HCT116 (cell line): ENCODE results near the gene C1QTNF12. TPM values are rescaled to one million over a fixed set of nuclear protein-coding genes. Genes with fewer than 3 reads are reported as not detected.

Experiments
- ATAC-seq: fragments of 200-7000 bp; cut with Tn5 transposase; 2 replicates; pipeline ENCODE4 v1.9.1; 2020; ENCODE audit warnings: mild to moderate bottlenecking, moderate library complexity
- BruUV-seq: library from RNA; stranded (reverse); fragments of 400-500 nt; replicated peaks from 2 replicates; lab custom pipeline; 2021; lab: Mats Ljungman, UMichigan
- CTCF ChIA-PET: fragments of 300-600 bp; sonication (Branson Sonifier 250); formaldehyde crosslinking; loops from one replicate; lab custom pipeline; 2021; ENCODE audit warnings: antibody characterized with exemption; lab: Charles Lee
- POLR2A ChIA-PET: fragments of 300-600, 350-600 bp; sonication (Branson Sonifier 250); formaldehyde crosslinking; loops from one replicate; lab custom pipeline; 2021; ENCODE audit warnings: antibody characterized with exemption; lab: Charles Lee
- RAD21 ChIA-PET, 2 experiments: fragments of 300-600 bp; sonication (Branson Sonifier 250); formaldehyde crosslinking; loops; one replicate each; lab custom pipeline; 2023; ENCODE audit warnings: low total read pairs in 2 of 2; ENCODE audit not compliant: uncharacterized antibody in 2 of 2, unreplicated experiment in 2 of 2, low non-redundant PET in 1 of 2; lab: Charles Lee
- DNase-seq: peaks from one replicate; pipeline ENCODE4 v3.0.0-alpha.2; 2010; ENCODE audit warnings: low read depth, low spot score
- H2AFZ ChIP-seq: fragments of 200-600 bp; shearing (Covaris generic), sonication (generic); 2 replicates; pipeline ENCODE4 v1.6.1; 2017; ENCODE audit warnings: low read depth, mixed run types, mixed read lengths, antibody characterized with exemption, low read length; ENCODE audit not compliant: poor library complexity, severe bottlenecking
- H3K27ac ChIP-seq: 2 replicates; pipeline ENCODE4 v1.5.1; 2012; ENCODE audit warnings: low read depth, low read length
- H3K27me3 ChIP-seq: fragments of 200-600 bp; sonication (generic); 2 replicates; pipeline ENCODE4 v1.6.1; 2016; ENCODE audit warnings: mixed run types, low read length, mixed read lengths; ENCODE audit not compliant: insufficient read depth
- H3K36me3 ChIP-seq, 2 experiments: fragments of 200-500 bp in 1 of 2; fragments of 200-600 bp in 1 of 2; sonication (Bioruptor generic) in 1 of 2; sonication (generic) in 1 of 2; 2 replicates each; pipeline versions ENCODE4 v1.5.1 to v1.6.1; 2014 to 2016; ENCODE audit warnings: low read length in 2 of 2, inconsistent platforms in 1 of 2, mixed read lengths in 1 of 2, mixed run types in 1 of 2; ENCODE audit not compliant: insufficient read depth in 2 of 2, control insufficient read depth in 1 of 2
- H3K4me1 ChIP-seq, 2 experiments: fragments of 200-600 bp in 1 of 2; sonication (generic) in 1 of 2; 2 replicates each; pipeline versions ENCODE4 v1.5.1 to v1.6.1; 2012 to 2017; ENCODE audit warnings: low read length in 2 of 2, inconsistent platforms in 1 of 2, mild to moderate bottlenecking in 1 of 2, mixed read lengths in 1 of 2, mixed run types in 1 of 2, moderate library complexity in 1 of 2; ENCODE audit not compliant: insufficient read depth in 2 of 2, control insufficient read depth in 1 of 2
- H3K4me2 ChIP-seq: fragments of 200-600 bp; sonication (generic); 2 replicates; pipeline ENCODE4 v1.6.1; 2017; ENCODE audit warnings: mixed run types, low read length, mixed read lengths
- H3K4me3 ChIP-seq, 2 experiments: fragments of 200-600 bp in 1 of 2; sonication (generic) in 1 of 2; replicated peaks in 1 of 2; 2 replicates each; pipeline ENCODE4 v1.5.1; 2011 to 2016; ENCODE audit warnings: low read length in 2 of 2, control low read depth in 1 of 2, low read depth in 1 of 2, mild to moderate bottlenecking in 1 of 2, mixed read lengths in 1 of 2, mixed run types in 1 of 2
- H3K79me2 ChIP-seq: fragments of 200-600 bp; sonication (generic); 2 replicates; pipeline ENCODE4 v1.6.1; 2017; ENCODE audit warnings: mild to moderate bottlenecking, mixed run types, low read length, moderate library complexity, mixed read lengths; ENCODE audit not compliant: insufficient read depth
- H3K9ac ChIP-seq: fragments of 200-600 bp; sonication (generic); 2 replicates; pipeline ENCODE4 v1.6.1; 2016; ENCODE audit warnings: low read length, mixed read lengths
- H3K9me2 ChIP-seq: fragments of 200-600 bp; sonication (generic), shearing (Covaris generic); 2 replicates; pipeline ENCODE4 v1.6.1; 2017; ENCODE audit warnings: mixed run types, mild to moderate bottlenecking, moderate library complexity; ENCODE audit not compliant: insufficient read depth
- H3K9me3 ChIP-seq, 2 experiments: fragments of 200-500 bp in 1 of 2; fragments of 200-600 bp in 1 of 2; sonication (Bioruptor generic) in 1 of 2; sonication (generic) in 1 of 2; 2 replicates each; pipeline ENCODE4 v1.6.1; 2014 to 2017; ENCODE audit warnings: low read length in 2 of 2, mixed read lengths in 2 of 2, inconsistent platforms in 1 of 2, low read depth in 1 of 2, mild to moderate bottlenecking in 1 of 2, mixed run types in 1 of 2, moderate library complexity in 1 of 2; ENCODE audit not compliant: control insufficient read depth in 1 of 2, insufficient read depth in 1 of 2
- H4K20me1 ChIP-seq: fragments of 200-600 bp; sonication (generic), shearing (Covaris generic); 2 replicates; pipeline ENCODE4 v1.6.1; 2017; ENCODE audit warnings: mixed run types, mild to moderate bottlenecking, moderate library complexity; ENCODE audit not compliant: insufficient read depth
- ATF3 ChIP-seq: IDR thresholded peaks from 2 replicates; pipeline ENCODE4 v1.6.1; 2012
- CBX3 ChIP-seq: IDR thresholded peaks from 2 replicates; pipeline ENCODE4 v1.6.1; 2012; ENCODE audit warnings: low read depth
- CEBPB ChIP-seq: IDR thresholded peaks from 2 replicates; pipeline ENCODE4 v1.6.1; 2012; ENCODE audit warnings: low read depth
- CTCF ChIP-seq, 3 experiments: fragments of 200-600 bp in 1 of 3; sonication (generic) in 1 of 3; IDR thresholded peaks in 2 of 3; conservative IDR thresholded peaks in 1 of 3; 2 replicates each; pipeline ENCODE4 v1.5.1; 2012 to 2017; ENCODE audit warnings: low read depth in 2 of 3, low read length in 2 of 3, antibody characterized with exemption in 1 of 3, borderline replicate concordance in 1 of 3, control low read depth in 1 of 3, mild to moderate bottlenecking in 1 of 3, mixed read lengths in 1 of 3, mixed run types in 1 of 3, moderate library complexity in 1 of 3; ENCODE audit not compliant: insufficient read depth in 1 of 3
- EGR1 ChIP-seq: IDR thresholded peaks from 2 replicates; pipeline ENCODE4 v1.6.1; 2012; ENCODE audit warnings: low read depth
- ELF1 ChIP-seq: IDR thresholded peaks from 2 replicates; pipeline ENCODE4 v1.6.1; 2012; ENCODE audit warnings: low read depth, borderline replicate concordance
- EZH2phosphoT487 ChIP-seq: fragments of 200-600 bp; IDR thresholded peaks from 2 replicates; pipeline ENCODE4 v1.6.1; 2018; ENCODE audit warnings: antibody characterized with exemption, borderline replicate concordance
- MAX ChIP-seq: IDR thresholded peaks from 2 replicates; pipeline ENCODE4 v1.6.1; 2012
- POLR2AphosphoS5 ChIP-seq: IDR thresholded peaks from 2 replicates; pipeline ENCODE4 v1.6.1; 2011; ENCODE audit warnings: mild to moderate bottlenecking, low read depth, low read length, moderate library complexity
- REST ChIP-seq: IDR thresholded peaks from 2 replicates; pipeline ENCODE4 v1.6.1; 2012; ENCODE audit warnings: low read depth
- SP1 ChIP-seq: IDR thresholded peaks from 2 replicates; pipeline ENCODE4 v1.6.1; 2012; ENCODE audit warnings: low read depth
- ZBTB33 ChIP-seq: IDR thresholded peaks from 2 replicates; pipeline ENCODE4 v1.6.1; 2011; ENCODE audit warnings: mild to moderate bottlenecking, low read length, moderate library complexity; ENCODE audit not compliant: insufficient replicate concordance; ENCODE audit errors: extremely low read depth
- ZFX ChIP-seq: fragments of 450-650 bp; IDR thresholded peaks from 2 replicates; pipeline ENCODE4 v1.6.1; 2017
- ZNF274 ChIP-seq: fragments of 200-500 bp; sonication (Bioruptor generic); IDR thresholded peaks from 2 replicates; pipeline ENCODE4 v1.6.1; 2014; ENCODE audit warnings: mild to moderate bottlenecking, low read depth, low read length, inconsistent platforms
- intact Hi-C: fragments of 100-400 bp; cut with micrococcal nuclease; formaldehyde crosslinking; loops from 2 replicates; pipeline ENCODE4 v1.10.0; 2022
- total RNA-seq: library from RNA; stranded (reverse); gene quantifications from one replicate; pipeline ENCODE4 v1.2.1, GENCODE V29; 2021; ENCODE audit not compliant: unreplicated experiment

The C1QTNF12 gene
- total RNA-seq, 1 experiment from 2014 or later: 6.9 TPM

- intact Hi-C loops: no loop called here
- CTCF ChIA-PET: no interaction called here
- no peaks in the 10 kb centered on the region for H3K9me3 ChIP-seq
- H4K20me1 ChIP-seq: no peaks in the 10 kb centered on the region
- peaks cover 0 to 5% of the 10 kb centered on the region in 2 experiments; a peak in 1 of 4 replicates for H3K4me1 ChIP-seq
- no peak for ATAC-seq
- BruUV-seq: no TSS peak
- DNase-seq: no peak
- no peak overlapping the region for H2AFZ ChIP-seq
- no peak overlapping the region for H3K4me2 ChIP-seq
- H3K9ac ChIP-seq: no peak overlapping the region
- POLR2A ChIA-PET: no interaction called here
- H3K27ac ChIP-seq: peak overlapping the region; percentile 18; the same call in 1 of the 2 replicates
- peaks cover 27% of the 10 kb centered on the region for H3K79me2 ChIP-seq
- H3K9me2 ChIP-seq: no peaks in the 10 kb centered on the region
- RAD21 ChIA-PET: no interaction called here
- H3K36me3 ChIP-seq: peaks cover 29 to 51% of the 10 kb centered on the region in 2 experiments; a peak in 3 of 4 replicates
- no peaks in the 10 kb centered on the region for H3K27me3 ChIP-seq
- H3K4me3 ChIP-seq: no peak overlapping the region
- TF ChIP-seq CEBPB (no peak), SP1 (no peak), ELF1 (no peak), ZBTB33 (no peak), MAX (no peak), ZFX (no peak), ZNF274 (no peak), EZH2phosphoT487 (no peak), POLR2AphosphoS5 (no peak), EGR1 (no peak), CTCF (IDR thresholded peaks at IDR 0.05 in 2 of 3, conservative IDR thresholded peaks at IDR 0.05 in 1 of 3; ENCODE audit: borderline replicate concordance in 1 of 3, insufficient read depth in 1 of 3, low read depth in 2 of 3, low read length in 2 of 3) (no peak), ATF3 (no peak), CBX3 (no peak), REST (no peak)
Measured at GRCh38 chr1:1260843-1261560, 14.5 kb upstream of the C1QTNF12 start.
